HG03095 (cell line): ENCODE results near the gene SLC12A4.
"Not testable (repeated sequence)": the region's sequence is repeated elsewhere in the genome, so short reads cannot be mapped to it uniquely, and the experiment has no call there.

ENCODE experiments used
- ATAC-seq: cut with Tn5 transposase; IDR thresholded peaks from one replicate; pipeline ENCODE4 v1.9.1; 2021; ENCODE audit warnings: moderate library complexity; ENCODE audit not compliant: unreplicated experiment

Gene SLC12A4

DNA sequence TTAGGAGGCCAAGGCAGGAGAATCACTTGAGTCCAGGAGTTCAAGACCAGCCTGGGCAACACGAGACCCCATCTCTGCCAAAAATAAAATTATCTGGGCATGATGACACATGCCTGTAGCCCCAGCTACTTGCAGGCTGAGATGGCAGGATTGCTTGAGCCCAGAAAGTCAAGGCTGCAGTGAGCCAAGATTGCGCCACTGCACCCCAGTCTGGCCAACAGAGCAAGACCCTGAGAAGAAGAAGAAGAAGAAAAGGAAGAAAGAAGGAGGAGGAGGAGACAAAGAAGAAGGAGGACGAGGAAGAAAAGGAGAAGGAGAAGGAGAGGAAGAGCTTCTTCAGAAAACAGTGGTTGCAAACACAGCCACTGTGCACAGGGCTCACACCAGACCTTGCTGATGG, 20.2 kb upstream of the SLC12A4 start:
- no peak for ATAC-seq

DNA sequence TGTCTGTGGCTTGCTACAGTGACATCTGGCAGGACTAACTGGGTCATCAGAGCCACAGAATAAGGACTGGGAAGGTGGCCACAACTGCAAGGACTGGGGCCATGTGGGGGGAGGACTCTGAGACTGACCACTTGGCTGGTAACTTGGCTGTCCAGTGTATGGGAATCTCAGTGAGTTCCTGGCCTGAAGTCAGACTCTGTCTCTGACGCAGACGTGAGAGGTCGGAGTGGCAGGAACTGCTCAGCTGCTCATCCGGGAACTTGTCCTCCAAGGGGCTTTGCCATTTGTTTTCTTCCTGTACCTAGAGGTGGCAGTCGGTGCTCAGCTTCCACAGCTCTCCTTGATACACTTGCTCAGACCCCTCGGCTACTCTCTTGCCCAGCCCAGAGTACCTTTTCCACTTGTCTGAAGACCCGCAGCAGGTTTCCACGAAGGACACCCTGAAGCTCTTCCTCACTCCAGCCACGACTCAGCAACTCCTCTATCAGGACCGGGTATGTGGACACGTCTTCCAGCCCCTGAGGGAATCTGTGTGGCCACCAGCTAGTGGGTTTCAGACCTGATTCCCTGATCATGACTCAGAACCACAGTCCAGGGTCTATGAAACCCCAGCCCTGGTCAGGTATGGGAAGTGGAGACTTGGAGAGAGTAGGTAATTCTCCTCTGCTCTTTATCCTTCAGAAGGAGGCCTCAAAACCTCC, 19.2 kb upstream of the SLC12A4 start:
- ATAC-seq: no peak

DNA sequence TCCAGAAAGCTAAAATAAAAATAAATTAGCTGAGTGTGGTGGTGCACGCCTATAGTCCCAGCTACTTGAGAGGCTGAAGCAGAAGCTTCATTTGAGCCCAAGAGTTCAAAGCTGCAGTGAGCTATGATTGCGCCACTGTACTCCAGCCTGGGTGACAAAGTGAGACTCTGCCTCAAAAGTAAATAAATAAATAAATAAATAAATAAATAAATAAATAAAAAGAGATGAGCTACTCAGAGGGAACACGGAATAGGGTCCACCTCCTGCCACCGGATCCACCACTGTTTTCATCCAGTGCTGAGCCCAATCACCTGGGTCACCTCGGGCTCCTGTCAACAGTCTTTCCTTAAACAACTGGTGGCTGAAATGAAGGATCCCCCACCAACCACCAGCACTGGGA, 18.5 kb upstream of the SLC12A4 start:
- no peak for ATAC-seq

DNA sequence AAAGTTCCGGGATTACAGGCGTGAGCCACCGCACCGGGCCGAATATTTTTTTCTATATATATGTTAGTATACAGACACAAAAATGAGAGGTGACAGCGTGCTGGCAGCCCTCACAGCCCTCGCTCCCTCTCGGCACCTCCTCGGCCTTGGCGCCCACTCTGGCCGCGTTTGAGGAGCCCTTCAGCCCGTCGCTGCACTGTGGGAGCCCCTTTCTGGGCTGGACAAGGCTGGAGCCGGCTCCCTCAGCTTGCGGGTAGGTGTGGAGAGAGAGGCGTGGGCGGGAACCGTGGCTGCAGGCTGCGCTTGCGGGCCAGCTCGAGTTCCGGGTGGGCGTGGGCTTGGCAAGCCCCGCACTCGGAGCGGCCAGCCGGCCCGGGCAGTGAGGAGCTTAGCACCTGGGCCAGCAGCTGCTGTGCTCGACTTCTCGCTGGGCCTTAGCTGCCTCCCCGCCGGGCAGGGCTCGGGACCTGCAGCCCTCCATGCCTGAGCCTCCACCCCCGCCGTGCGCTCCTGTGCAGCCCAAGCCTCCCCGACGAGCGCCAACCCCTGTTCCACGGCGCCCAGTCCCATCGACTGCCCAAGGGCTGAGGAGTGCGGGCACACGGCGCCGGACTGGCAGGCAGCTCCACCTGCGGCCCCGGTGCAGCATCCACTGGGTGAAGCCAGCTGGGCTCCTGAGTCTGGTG, 13.7 kb upstream of the SLC12A4 start:
- no peak for ATAC-seq

DNA sequence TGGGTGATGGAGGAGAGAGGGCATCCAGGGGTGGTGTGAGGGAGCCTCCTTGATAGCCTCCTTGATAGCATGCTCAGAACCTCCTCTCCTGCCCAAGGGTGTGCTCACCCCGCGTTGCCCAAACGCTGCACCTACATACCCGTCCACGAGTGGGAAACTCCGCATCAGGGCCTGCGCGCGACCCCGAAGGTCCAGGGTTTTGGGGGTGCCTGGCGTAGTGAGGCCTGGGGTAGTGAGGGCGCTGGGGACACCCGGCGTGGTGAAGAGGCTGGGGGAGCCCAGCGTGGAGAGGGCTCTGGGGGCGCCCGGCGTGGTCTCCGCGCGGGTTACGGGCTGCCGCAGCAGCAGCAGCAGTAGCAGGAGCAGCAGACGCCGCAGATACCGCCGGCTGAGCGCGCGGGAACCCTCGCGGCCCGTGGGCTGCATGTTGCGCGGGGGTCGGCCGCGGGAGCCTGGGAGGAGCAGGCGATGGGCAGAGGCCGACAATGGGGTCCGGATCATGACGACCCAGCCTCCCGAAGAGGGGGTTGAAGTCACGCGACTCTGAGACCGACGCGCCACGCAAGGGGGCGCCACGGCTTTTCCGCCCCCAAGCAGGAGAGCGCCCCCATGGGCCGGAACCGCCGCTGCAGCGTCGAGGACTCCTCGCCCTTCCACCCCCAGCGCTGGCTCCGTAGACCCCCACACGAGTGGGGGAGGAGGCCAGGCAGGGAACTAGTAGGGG, 11.7 kb upstream of the SLC12A4 start, which contains the start of gene DPEP3:
Gene DPEP3, minus strand, starts transcription at position 545 of the 724 bp plus-strand sequence. Its CDS starts 119 bp downstream, at position 426.
- ATAC-seq: no peak

DNA sequence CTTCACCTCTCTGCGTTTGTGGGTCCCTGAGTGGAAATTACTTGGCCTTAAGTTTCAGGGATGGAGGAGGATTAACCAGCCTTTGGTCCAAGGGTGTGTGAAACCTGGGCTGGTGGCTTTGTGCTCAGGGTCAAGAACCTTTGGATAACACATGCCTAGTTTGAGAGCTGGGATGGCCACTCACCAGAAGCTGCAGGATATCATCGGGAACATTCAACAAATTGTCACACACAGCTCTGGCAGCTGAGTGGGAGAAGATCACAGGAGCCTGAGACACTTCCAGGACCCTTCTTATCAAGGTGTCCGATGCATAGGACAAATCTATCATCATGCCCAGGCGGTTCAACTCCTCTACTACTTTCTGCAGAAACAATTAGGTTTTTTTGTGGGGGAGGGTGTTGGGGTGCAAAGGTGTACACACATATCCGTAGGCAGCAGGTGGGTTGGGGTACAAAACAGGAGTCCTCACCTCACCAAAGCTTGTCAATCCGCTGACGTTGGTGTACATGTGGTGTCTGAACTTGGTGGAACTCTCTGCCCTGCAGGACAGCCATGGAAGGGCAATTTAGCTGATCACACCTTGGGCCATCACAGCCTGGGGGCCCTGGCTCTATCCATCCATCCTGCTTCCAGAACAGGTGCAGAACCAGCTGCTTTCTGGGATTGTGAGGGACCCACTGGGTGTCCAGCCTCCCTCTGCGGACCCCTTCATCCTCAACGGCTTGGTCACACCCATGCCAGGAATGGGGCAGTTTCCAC, 9.2 kb upstream of the SLC12A4 start:
- ATAC-seq: no peak

DNA sequence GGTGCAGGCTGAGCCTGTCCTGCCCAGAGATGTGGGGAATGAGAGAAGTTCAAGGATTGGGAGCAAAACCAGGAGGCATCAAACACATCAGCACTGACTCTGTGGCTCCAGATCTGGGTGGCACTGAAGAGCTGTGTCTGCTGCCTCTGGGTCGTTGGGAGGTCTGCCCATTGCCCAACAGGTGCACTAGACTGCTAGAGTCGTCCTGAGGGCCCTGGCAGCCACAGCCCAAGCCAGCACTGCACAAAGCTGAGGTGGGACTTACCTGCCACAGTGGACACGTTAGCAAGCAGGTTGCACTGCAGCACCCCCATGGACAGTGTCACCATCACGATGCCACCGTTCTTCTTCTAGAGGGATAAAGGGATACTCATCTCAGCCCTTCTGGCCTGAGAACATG, 8.6 kb upstream of the SLC12A4 start:
- ATAC-seq: no peak

DNA sequence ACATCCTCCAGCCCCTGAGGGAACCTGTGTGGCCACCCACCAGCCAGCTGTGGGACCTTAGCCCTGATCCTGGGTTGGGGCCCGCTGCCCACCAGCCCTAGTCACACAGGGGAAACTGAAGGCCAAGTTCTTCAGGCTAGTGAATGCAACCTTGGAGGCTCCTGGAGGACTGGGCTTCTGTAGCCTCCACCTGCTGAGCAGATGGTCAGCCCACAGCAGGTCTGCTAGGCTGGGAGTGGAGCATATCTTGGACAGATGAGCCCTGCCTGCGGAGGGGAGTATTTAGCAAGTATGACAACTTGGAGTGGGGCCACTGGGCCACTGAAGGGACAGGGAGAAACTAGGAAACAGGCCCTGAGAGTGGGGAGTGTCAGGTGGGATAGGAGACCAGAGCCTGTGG, 7.8 kb upstream of the SLC12A4 start:
- ATAC-seq: no peak

DNA sequence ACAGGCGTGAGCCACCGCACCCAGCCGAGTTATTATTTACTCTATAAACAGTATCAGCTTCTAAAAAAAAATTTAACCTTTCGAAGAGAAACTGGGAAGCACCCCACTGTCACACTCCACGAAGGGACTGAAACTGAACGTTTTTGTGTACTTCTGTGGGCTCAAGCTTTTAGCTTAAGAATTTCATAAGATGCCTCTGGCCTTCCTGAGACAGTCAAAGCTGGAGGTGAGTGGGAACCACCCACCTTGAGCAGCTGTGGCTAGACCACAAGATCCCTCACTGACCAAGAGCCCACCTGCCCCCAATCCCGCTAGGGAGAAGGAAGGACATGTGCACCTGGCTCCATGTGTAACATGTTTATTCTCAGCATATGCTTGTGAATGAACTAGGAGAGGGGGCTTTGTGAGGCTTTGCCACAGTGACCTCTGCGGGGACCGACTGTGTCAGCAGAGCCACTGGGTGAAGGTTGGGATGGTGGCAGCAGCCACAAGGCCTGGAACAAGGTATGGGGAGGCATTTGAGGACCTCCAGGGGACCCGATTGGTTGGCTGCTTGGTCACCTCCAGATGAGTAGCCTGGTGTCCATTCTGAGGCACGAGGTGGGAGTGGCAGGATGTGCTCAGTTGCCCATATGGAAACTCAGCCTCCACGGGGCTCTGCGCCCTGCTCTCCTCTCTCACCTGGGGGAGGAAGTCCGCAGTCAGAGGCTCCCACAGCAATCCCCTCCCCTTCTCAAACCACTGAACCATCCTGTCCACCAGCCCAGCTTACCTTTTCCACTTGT, 7.1 kb upstream of the SLC12A4 start:
- ATAC-seq: no peak

DNA sequence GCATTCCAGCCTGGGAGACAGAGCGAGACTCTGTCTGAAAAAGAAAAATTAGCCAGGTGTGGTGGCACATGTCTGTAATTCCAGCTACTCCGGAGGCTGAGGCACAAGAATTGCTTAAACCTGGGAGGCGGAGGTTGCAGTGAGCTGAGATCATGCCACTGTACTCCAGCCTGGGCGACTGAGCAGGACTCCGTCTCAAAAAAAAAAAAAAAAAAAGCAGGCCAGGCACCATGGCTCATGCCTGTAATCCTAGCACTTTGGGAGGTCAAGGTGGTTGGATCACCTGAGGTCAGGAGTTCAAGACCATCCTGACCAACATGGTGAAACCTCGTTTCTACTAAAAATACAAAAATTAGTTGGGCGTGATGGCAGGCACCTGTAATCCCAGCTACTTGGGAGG, 3.8 kb upstream of the SLC12A4 start:
- not testable (repeated sequence) for ATAC-seq

DNA sequence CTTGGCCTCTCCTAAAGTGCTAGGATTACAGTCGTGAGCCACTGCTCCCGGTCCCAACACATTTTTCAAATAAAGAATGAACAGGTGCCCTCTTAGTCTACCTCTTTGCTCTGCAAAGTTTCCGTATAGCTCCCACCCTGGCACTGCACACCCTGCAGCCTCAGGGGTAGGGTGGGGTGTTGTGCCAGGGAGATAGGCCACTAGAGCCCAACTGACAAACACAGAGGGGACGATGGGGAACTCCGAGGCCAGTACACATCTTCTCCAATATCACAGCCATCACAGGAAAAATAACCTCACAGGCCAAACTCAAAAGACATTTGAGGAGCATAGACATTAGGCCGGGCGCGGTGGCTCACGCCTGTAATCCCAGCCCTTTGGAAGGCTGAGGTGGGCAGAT, 2.7 kb upstream of the SLC12A4 start:
- no peak for ATAC-seq

DNA sequence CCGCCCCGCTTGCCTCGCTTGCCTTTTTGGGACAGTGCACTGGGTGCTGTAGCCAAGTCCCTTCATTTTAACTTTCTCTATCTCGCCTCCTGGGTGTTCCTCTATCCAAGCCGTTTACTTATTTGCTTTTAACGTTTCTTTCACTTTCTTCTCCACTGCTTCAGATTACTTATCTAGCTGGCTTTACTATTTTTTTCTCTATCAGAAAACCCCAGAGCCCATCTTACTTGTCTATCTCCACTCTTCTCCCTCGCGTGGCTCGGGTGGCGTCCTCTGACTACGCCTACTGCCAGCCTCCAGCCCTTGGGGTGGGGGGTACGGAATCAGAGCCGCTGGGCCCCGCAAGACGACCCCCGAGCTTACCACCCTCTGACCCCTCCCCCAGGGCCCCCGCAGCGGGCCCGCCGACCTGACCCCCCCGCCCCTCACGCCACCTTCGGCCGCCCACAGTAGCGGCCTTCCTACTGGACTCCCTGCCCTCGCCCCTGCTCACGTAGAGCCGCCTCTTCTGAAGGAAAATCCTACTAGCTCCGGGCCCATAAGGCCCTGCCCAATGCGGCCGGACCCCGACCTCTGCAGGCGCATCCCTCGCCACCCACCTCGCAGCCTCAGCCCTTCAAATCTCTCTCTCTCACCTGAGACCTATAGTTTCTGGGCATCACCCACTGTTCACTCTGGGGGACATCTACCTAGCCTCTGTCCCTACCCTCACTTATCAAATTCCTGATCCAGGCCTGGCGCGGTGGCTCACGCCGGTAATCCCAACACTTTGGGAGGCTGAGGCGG, 1.0 kb upstream of the SLC12A4 start:
- no peak for ATAC-seq

DNA sequence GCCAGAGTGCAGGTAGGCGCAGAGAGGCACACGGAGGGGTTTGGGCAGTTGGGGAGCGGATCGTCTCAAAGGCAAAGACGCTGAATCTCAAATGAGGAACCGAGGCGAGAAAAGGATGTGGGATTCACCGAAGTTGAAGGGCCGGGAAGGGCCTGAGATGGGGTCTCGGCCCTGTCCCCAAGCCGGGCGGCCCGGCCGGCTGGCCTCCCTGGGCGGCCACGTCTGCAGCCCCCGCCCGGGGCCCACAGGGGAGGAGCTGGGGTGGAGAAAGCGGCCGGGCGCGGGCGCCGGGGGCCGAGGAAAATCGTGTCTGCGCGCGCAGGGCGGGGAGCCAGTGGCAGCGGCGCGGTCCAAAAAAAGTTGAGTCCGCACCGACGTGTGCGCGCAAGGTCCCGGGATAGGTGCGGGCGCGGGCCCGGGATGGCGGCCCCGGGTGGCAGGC, 458 bp downstream of the SLC12A4 start:
- ATAC-seq: peak; percentile 18

DNA sequence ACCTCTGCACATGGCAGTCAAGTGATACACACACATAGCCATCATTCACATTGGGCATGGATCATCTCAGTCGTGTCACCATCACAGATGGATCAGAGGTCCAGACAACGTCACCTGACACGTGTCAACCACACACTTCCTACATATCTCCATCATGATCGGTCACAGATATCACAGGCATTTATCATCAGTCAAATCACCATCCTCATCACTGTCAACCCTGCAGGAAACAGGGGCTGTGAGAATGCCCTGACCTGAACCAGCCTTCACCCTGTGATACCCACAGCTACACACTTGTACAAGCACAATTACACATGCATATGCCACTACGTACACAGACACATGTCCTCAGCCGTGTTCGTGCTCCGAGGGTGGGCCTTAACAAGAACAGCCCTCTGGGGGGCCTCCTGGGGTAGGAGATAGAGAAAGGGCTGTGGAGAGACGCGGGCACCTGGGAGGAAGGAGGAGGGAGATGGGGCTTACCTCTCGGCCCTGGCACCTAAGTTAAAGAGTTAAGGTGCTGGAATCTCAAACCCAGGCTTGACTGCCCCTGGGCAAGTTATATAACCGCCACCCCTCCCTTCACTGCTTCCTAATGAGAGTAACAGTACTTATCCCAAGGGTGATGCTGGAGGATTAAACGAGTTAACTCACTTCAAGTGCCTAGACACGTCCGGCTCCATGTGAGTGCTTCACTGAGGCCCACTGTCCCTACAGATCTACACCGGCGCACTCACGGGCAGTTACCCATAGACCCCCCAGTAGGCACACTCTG, 1.1 kb downstream of the SLC12A4 start:
- ATAC-seq: no peak

DNA sequence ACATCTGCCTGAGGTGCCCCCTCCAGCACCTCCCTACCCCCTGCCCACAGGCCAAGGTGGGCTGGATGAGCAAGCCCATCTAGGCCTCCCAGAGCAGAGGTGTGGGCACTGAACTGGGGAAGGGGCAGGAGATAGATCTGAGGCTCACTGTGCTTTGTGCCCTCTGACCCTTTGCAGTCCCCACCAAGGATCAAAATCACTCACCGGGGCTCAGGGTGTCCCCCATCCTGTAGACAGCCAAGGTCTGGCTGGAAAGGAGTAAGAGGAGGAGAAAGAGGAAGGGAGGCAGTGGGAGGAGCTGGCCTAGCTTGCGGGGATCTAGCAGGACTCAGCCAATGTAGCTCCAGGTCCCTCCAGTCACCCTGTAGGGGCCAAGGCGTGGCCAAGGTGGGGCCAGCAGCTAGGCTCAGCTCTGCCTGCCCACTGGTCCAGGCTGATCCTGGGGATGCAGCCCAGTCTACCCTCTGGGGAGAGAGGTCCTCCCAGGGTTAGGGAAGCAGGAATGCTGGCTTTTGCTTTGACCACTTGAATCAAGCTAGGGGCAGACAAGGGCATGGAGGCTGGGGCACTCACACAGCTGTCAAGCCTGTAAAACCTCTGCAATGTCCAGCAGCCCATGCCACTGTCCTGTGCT, 1.8 kb downstream of the SLC12A4 start:
- ATAC-seq: no peak

DNA sequence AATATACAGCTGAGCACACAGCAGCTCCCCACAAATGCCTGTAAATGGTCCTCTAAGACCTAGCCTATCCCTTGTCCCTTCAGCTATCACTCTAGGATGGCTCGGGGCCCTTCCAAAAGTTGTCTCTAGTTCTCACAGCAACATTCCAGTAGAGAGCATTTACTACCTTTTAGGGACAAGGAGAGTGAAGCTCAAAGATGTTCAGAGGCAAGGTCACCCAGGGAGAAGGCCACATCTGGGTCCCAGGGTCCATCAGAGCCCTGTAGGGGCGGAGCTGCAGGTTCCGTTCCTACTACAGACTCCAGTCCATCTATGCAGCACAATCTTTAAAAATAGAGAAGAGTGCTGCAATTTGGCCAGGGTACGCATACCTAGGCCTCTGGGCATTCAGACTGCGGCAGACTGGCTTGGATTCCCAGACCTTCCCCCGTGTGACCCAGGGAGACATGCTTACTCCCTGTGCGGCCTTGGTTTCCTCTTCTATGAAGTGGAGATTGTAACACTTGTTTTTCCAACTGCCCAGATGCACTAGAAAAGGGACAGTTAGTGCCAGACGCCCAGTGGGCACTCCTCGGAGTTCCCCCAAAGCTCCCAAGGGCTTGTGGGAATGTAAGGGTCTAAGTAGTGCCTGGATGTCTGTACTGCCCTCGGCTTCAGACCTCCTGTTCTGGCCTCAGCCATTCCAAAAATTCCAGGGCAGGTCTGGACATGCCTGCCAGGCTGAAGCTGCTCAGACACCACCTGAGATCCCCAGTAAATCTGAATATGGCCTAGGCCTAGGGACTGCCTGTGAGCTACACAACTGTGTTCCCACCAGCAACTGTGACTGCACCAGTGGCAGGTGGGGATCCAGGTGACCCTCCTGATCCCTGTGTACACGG, 2.5 kb downstream of the SLC12A4 start:
- no peak for ATAC-seq

DNA sequence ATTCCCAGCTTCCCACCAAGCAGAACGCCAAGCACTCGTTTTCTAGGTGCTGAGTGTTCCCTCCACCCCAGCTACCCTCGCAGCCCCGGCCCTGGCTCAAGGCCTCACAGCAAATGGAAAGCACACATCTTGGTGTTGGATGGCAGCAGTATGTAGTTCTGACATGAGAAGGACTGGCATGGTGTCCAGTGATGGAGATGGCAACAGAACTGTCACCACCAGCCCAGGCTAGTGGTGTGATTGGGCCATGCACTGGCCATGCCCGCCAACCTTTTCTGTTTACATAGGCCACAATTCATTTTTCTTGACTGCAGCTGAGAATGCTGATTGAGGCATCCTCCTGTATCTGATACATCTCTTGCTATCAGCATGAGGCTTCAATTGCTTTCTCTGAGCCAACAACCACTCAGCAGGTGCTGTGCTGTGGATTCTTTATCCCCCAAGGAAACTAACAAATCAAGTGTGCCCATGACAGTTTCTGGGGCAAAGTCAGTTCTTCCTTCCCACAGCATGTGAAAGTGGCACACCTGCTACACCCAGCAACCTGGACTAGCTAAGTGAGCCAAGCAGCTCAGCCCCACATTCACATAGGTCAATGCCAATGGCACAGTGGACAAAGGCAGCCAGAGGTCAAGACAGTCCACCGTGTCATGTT, 3.8 kb downstream of the SLC12A4 start:
- ATAC-seq: no peak
